GM18505 (cell line): ENCODE results near the gene CPB1.
A peak's percentile ranks its signal among the peaks of the same experiment; 100 is the strongest.

Source experiments
- ATAC-seq: cut with Tn5 transposase; IDR thresholded peaks from one replicate; pipeline ENCODE4 v1.9.1; 2021; ENCODE audit not compliant: unreplicated experiment
- POLR2A ChIP-seq: IDR thresholded peaks from 4 replicates; pipeline ENCODE4 v1.6.1; 2011; ENCODE audit warnings: borderline replicate concordance; ENCODE audit not compliant: insufficient read depth, insufficient read length; ENCODE audit errors: extremely low read depth

CPB1 gene

GRCh38 chr3:148815316-148816110 lies 12.1 kb upstream of the CPB1 start:
- no peak for ATAC-seq
- no peak for TF ChIP-seq POLR2A

GRCh38 chr3:148816427-148816826 lies 11.2 kb upstream of the CPB1 start:
- no peak for ATAC-seq

GRCh38 chr3:148816981-148817525 lies 10.6 kb upstream of the CPB1 start:
- no peak for TF ChIP-seq POLR2A
- no peak for ATAC-seq

More at GRCh38 chr3:148816427-148816826, 11.2 kb upstream of the CPB1 start:
- TF ChIP-seq POLR2A = no peak

- ATAC-seq = no peak
- TF ChIP-seq POLR2A = no peak
Measured at GRCh38 chr3:148820361-148821245, 7.0 kb upstream of the CPB1 start.

GRCh38 chr3:148823026-148823425 lies 4.6 kb upstream of the CPB1 start:
- ATAC-seq = no peak
- TF ChIP-seq POLR2A = no peak

- TF ChIP-seq POLR2A = no peak
Measured at GRCh38 chr3:148825476-148825875, 2.1 kb upstream of the CPB1 start.

GRCh38 chr3:148828136-148828690 lies 602 bp downstream of the CPB1 start:
- ATAC-seq = no peak

More at GRCh38 chr3:148825476-148825875, 2.1 kb upstream of the CPB1 start:
- no peak for ATAC-seq

GRCh38 chr3:148829926-148830325 lies 2.3 kb downstream of the CPB1 start:
- ATAC-seq = no peak
- TF ChIP-seq POLR2A = no peak

More at GRCh38 chr3:148828136-148828690, 602 bp downstream of the CPB1 start:
- TF ChIP-seq POLR2A = no peak

GRCh38 chr3:148833223-148833622 lies 5.6 kb downstream of the CPB1 start:
- no peak for TF ChIP-seq POLR2A

GRCh38 chr3:148839805-148840204 lies 12.2 kb downstream of the CPB1 start:
- no peak for TF ChIP-seq POLR2A
- peak; percentile 65 for ATAC-seq

More at GRCh38 chr3:148833223-148833622, 5.6 kb downstream of the CPB1 start:
- no peak for ATAC-seq

GRCh38 chr3:148840451-148840850 lies 12.8 kb downstream of the CPB1 start:
- TF ChIP-seq POLR2A = no peak

GRCh38 chr3:148845756-148846395 lies 18.3 kb downstream of the CPB1 start:
- no peak for TF ChIP-seq POLR2A
- no peak for ATAC-seq

More at GRCh38 chr3:148840451-148840850, 12.8 kb downstream of the CPB1 start:
- ATAC-seq = no peak
